Hepatocyte (in vitro differentiated cells): ENCODE data around the gene MGAT4A. TPM values are rescaled to one million over a fixed set of nuclear protein-coding genes. Genes with fewer than 3 reads are reported as not detected.

Experiments
- DNase-seq: peaks from one replicate; pipeline ENCODE4 v3.0.0-alpha.2; 2016; ENCODE audit warnings: low spot score
- H2AFZ ChIP-seq: fragments of 200-600 bp; sonication (generic); 2 replicates; pipeline ENCODE4 v1.6.0; 2016; ENCODE audit warnings: antibody characterized with exemption, mild to moderate bottlenecking
- H3K27ac ChIP-seq: fragments of 200-600 bp; sonication (generic); 2 replicates; pipeline ENCODE4 v1.5.1; 2016; ENCODE audit warnings: mild to moderate bottlenecking
- H3K27me3 ChIP-seq: fragments of 200-600 bp; sonication (generic); 2 replicates; pipeline ENCODE4 v1.6.1; 2016
- H3K36me3 ChIP-seq: fragments of 200-600 bp; sonication (generic); replicated peaks from 2 replicates; pipeline ENCODE4 v1.5.1; 2016; ENCODE audit warnings: low read depth; ENCODE audit not compliant: insufficient read depth
- H3K4me1 ChIP-seq: fragments of 200-600 bp; sonication (generic); 2 replicates; pipeline ENCODE4 v1.5.1; 2016; ENCODE audit warnings: mild to moderate bottlenecking, moderate library complexity; ENCODE audit not compliant: insufficient read depth
- H3K4me2 ChIP-seq: fragments of 200-600 bp; sonication (generic); 2 replicates; pipeline ENCODE4 v1.6.0; 2016
- H3K4me3 ChIP-seq: fragments of 200-600 bp; sonication (generic); 2 replicates; pipeline ENCODE4 v1.5.1; 2016; ENCODE audit warnings: mild to moderate bottlenecking
- H3K79me2 ChIP-seq: fragments of 200-600 bp; sonication (generic); 2 replicates; pipeline ENCODE4 v1.6.0; 2017; ENCODE audit warnings: mild to moderate bottlenecking
- H3K9me2 ChIP-seq: fragments of 200-600 bp; sonication (generic); replicated peaks from 2 replicates; pipeline ENCODE4 v1.6.0; 2017; ENCODE audit warnings: mild to moderate bottlenecking; ENCODE audit not compliant: insufficient read depth
- H3K9me3 ChIP-seq: fragments of 200-600 bp; sonication (generic); 2 replicates; pipeline ENCODE4 v1.5.1; 2016; ENCODE audit warnings: low read depth, mild to moderate bottlenecking
- H4K20me1 ChIP-seq: fragments of 200-600 bp; sonication (generic); 2 replicates; pipeline ENCODE4 v1.6.0; 2016; ENCODE audit warnings: mild to moderate bottlenecking; ENCODE audit not compliant: insufficient read depth, poor library complexity, severe bottlenecking
- CTCF ChIP-seq: fragments of 200-600 bp; sonication (generic); IDR thresholded peaks from 2 replicates; pipeline ENCODE4 v1.5.1; 2016; ENCODE audit warnings: antibody characterized with exemption, mild to moderate bottlenecking; ENCODE audit not compliant: poor library complexity
- EZH2 ChIP-seq: fragments of 200-600 bp; sonication (generic); IDR thresholded peaks from 2 replicates; pipeline ENCODE4 v1.6.1; 2016; ENCODE audit warnings: antibody characterized with exemption, mild to moderate bottlenecking, borderline replicate concordance
- EZH2phosphoT487 ChIP-seq: fragments of 200-600 bp; sonication (generic); IDR thresholded peaks from one replicate; pipeline ENCODE4 v1.6.1; 2018; ENCODE audit warnings: antibody characterized with exemption, mild to moderate bottlenecking, low read depth, moderate library complexity; ENCODE audit not compliant: unreplicated experiment, severe bottlenecking
- WGBS: methylation state at CpG from one replicate; pipeline ENCODE4 v1.1.6; 2016; ENCODE audit warnings: low lambda C conversion rate; ENCODE audit errors: missing lambda C conversion rate; 5-methylcytosine and 5-hydroxymethylcytosine counted together
- polyA plus RNA-seq: library from polyadenylated mRNA; unstranded; fragments of >200 nt; fragmentation: Nextera tagmentation; extraction: Ambion mirVana; gene quantifications from 2 replicates; pipeline ENCODE4 v1.2.1, GENCODE V29; 2016
- total RNA-seq: library from RNA; depleted of rRNA; stranded (reverse); fragments of >200 nt; gene quantifications from 2 replicates; pipeline ENCODE4 v1.2.3, GENCODE V29; 2014

The MGAT4A gene
- total and polyA plus RNA-seq, 2 experiments from 2014 or later = 10.1 to 21.6 TPM

- no peak for DNase-seq
- no peak overlapping the region for H2AFZ ChIP-seq
- no peak overlapping the region for H3K27ac ChIP-seq
- 95% methylated on average over 3 of the region's 3 CpGs for WGBS
- H3K4me1 ChIP-seq = no peaks in the 10 kb centered on the region
- no peak overlapping the region for H3K4me2 ChIP-seq
- no peaks in the 10 kb centered on the region for H3K79me2 ChIP-seq
- H4K20me1 ChIP-seq = no peaks in the 10 kb centered on the region
- no peaks in the 10 kb centered on the region for H3K27me3 ChIP-seq
- H3K36me3 ChIP-seq = no peaks in the 10 kb centered on the region
- no peak overlapping the region for H3K4me3 ChIP-seq
- no peaks in the 10 kb centered on the region for H3K9me3 ChIP-seq
- H3K9me2 ChIP-seq = no peaks in the 10 kb centered on the region
- TF ChIP-seq EZH2 (no peak), CTCF (no peak), EZH2phosphoT487 (no peak)
Measured at GRCh38 chr2:98654699-98655495, 76.0 kb downstream of the MGAT4A start.

GRCh38 chr2:98650998-98651397 is 79.9 kb downstream of the MGAT4A start:
- H3K36me3 ChIP-seq = no peaks in the 10 kb centered on the region
- no peak overlapping the region for H2AFZ ChIP-seq
- 68% methylated on average over 1 of the region's 1 CpG for WGBS
- no peaks in the 10 kb centered on the region for H3K9me3 ChIP-seq
- H3K4me1 ChIP-seq = no peaks in the 10 kb centered on the region
- DNase-seq = no peak
- no peak overlapping the region for H3K4me3 ChIP-seq
- H3K9me2 ChIP-seq = no peaks in the 10 kb centered on the region
- H3K4me2 ChIP-seq = no peak overlapping the region
- H4K20me1 ChIP-seq = no peaks in the 10 kb centered on the region
- no peak overlapping the region for H3K27ac ChIP-seq
- H3K79me2 ChIP-seq = no peaks in the 10 kb centered on the region
- no peaks in the 10 kb centered on the region for H3K27me3 ChIP-seq
- TF ChIP-seq EZH2 = no peak
- no peak for TF ChIP-seq EZH2phosphoT487
- TF ChIP-seq CTCF = no peak

- no peak for DNase-seq
- TF ChIP-seq EZH2phosphoT487 (no peak), EZH2 (no peak), CTCF (no peak)
Measured at GRCh38 chr2:98649992-98650375, 80.9 kb downstream of the MGAT4A start.

More at GRCh38 chr2:98649992-98650375, 80.9 kb downstream of the MGAT4A start:
- Histone ChIP-seq H3K4me3 (no peak overlapping the region), H3K27ac (no peak overlapping the region), H4K20me1 (no peaks in the 10 kb centered on the region), H3K9me3 (no peaks in the 10 kb centered on the region), H3K4me1 (no peaks in the 10 kb centered on the region), H3K79me2 (no peaks in the 10 kb centered on the region), H3K9me2 (no peaks in the 10 kb centered on the region), H3K36me3 (no peaks in the 10 kb centered on the region), H2AFZ (no peak overlapping the region), H3K27me3 (no peaks in the 10 kb centered on the region), H3K4me2 (no peak overlapping the region)
- WGBS = 94% methylated on average over 1 of the region's 1 CpG
